ENCODE results near the gene RPN2.
A peak's percentile ranks its signal among the peaks of the same experiment; 100 is the strongest.

The RPN2 gene

GRCh38 chr20:37188787-37189186 lies 9.7 kb downstream of the RPN2 start:
- DNase-seq = no peak

DNA sequence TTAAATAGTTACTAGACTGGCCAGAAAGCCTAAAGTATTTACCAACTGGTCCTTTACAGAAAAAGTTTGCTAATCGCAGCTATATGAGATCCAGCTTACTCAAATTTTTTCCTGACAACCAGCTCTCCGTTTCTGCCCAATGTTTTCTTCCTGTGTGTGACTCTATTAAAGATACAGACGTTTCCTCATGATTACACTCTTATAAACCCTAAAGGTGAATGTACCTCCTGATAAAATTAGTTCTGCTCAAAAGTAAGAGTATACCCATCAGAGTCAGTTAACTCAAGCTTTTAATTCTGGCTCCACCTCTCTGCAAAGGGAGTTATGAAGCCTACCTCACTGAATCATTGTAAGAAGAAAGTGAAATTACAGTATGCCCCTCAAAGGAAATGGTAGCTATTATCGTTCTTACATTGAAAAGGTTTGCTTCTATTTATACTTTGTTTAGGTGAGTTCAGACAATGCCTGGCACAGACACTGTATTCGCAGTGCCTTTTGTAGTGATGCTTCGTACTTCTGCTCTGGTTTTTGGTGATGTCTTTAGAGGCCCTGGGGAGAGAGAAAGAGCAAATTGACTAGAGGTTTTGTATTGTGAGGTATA lies 10.4 kb downstream of the RPN2 start:
- DNase-seq = no peak

DNA sequence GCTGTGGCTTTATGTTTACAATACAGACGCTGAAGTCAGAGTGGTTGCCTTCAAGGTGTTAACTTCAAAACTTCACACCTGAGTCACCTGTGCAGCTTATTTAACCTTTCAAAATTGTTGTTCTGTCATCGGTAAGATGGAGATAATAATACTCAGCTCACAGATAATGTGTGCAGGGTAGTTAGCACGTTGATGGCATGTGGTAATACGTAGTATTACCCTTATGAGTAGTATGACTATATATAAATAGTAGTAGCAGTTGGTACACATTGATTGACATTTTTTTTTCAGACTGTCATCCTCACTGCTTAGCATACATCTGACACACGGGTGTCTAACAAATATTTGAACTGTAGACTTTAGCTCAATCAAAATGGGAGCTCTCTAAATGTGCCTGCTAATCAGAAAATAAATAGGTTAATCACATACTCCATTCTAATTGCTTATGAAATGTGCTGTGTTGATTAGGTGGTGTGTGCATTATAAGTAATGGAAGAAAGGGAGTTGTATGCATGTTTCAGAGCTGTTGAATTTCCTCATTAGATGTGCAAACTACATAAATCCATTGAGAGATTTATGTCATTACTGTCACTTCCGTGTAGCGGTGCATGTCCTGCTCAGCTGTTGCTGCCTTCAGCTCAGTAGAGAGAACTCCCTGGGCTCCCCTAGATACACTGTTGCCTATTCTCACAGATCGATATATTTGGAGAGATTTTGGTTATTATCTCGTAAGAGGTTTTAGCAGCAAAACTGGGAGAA lies 11.4 kb downstream of the RPN2 start:
- DNase-seq = no peak

- peak; percentile 80 to 89 for DNase-seq
These were observed 13.2 kb downstream of the RPN2 start for GRCh38 chr20:37192137-37192854.

DNA sequence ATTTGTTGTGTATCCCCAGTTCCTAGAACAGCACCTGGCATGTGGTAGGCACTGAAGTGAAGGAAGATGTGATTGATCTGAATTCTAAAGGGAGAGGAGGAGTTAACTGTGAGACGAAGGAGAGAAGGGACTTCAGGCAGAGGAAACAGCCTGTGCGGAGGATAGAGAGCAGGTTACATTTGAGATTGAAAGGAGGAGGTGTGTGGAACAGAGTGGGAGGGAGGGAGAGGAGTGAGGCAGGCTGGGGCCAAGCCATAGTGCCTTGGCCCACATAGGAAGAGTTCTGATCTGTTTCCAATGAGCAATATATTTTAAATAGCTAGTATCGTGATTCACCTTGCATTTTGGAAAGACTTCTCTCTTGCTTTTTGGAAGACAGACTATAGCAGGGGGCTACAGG lies 14.1 kb downstream of the RPN2 start:
- DNase-seq = no peak

DNA sequence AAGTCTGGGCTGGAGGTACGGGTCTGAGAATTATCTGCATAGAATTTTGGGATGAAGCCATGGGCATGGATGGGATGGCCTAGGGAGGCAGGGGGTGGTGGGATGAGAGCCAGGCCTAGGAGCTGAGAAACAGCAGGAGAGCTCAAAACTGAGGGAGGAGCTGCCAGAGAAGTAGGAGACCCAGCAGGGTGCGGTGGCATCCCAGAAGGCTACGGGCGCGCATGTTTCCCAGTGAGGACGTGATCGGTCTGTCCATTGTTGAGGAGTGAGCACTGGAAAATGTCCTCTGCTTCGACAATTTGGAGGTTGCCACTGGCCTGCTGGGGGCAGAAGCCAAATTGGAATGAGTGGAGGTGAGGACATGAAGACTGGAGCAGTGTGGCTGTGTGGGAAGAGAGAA lies 14.7 kb downstream of the RPN2 start:
- no peak for DNase-seq

GRCh38 chr20:37194621-37195417 lies 15.7 kb downstream of the RPN2 start:
- DNase-seq = no peak

GRCh38 chr20:37198932-37199660 lies 20.0 kb downstream of the RPN2 start:
- no peak for DNase-seq

GRCh38 chr20:37200376-37200775 lies 21.2 kb downstream of the RPN2 start:
- no peak for DNase-seq

- DNase-seq = no peak
These were observed 22.0 kb downstream of the RPN2 start for GRCh38 chr20:37200926-37201826.

GRCh38 chr20:37201827-37202162 lies 22.7 kb downstream of the RPN2 start:
- no peak for DNase-seq

DNA sequence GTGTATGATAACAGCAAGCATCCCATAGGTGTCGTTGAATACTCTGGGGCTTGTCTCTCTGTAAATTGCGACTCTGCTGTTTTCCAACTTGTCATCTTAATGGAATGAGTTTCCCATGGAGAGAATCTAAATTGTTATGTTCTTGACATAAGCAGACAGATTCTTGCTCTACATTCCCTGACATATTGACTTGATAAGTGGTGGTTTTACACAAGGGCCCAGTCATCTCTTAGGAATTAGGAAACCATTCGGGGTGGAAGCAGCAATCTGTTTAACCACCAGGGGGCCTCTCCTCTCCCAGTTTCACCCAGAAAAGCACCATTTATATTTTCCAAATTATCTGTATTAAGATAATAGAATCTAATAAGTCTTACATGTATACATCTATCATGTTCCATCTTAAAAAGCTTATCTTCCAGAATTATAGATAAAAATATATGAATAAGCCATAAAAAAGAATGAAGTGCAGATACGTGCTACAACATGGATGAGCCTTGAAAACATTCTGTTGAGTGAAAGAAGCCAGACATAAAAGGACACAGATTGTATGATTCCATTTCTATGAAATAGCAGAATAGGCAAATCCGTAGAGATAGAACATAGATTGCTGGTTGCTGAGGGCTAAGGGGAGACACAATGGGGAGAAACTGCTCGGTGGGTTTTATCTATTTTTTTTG lies 23.3 kb downstream of the RPN2 start:
- DNase-seq = peak; percentile 62 to 71

DNA sequence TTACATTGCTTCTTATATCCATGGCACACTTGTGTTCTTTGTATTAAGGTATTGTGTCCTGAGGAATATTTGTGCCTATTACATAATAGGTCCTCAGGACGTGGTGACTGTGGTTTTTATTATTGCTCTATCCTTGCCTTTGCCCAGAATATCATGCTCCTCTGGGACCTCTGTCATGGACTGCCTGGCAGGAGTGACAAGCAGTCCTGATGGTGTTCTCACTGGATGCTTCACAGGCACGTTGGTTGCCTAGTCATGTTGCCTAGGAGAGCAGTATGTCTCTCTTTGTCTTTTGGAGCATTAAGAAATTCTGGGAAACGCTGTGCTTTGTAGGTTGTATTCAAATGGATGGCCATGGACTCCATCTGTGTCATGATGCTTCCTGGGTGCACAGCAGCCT lies 24.9 kb downstream of the RPN2 start:
- no peak for DNase-seq

- DNase-seq = no peak
These were observed 26.0 kb downstream of the RPN2 start for GRCh38 chr20:37205130-37205529.

GRCh38 chr20:37205794-37206193 lies 26.7 kb downstream of the RPN2 start:
- no peak for DNase-seq

DNA sequence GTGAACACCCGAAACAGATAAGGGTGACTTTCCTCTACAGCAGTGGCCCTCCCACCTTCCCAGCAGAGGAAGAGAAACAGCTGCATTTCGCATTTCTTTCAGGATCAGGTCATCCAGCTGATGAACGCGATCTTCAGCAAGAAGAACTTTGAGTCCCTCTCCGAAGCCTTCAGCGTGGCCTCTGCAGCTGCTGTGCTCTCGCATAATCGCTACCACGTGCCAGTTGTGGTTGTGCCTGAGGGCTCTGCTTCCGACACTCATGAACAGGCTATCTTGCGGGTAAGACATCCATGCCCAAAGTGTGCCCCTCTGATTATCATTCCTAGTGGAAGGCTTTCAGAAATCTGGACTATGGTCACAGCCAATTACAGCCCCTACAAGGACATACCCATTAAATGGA lies 28.0 kb downstream of the RPN2 start:
- DNase-seq = no peak

DNA sequence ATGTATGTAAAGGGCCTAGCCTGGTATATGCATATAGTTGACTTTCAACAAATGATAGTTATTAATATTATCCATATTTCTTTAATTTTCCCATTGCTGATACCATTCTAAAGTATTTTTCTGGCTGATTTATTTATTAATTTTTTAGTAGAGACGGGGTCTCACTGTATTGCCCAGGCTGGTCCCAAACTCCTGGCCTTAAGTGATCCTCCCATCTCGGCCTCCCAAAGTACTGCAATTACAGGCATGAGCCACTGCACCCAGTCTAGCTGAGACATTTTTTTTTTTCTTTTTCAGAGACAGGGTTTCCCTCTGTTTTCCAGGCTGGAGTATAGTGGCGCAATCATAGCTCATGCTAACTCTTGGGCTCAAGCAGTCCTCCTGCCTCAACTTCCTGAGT lies 30.1 kb downstream of the RPN2 start:
- DNase-seq = no peak

DNA sequence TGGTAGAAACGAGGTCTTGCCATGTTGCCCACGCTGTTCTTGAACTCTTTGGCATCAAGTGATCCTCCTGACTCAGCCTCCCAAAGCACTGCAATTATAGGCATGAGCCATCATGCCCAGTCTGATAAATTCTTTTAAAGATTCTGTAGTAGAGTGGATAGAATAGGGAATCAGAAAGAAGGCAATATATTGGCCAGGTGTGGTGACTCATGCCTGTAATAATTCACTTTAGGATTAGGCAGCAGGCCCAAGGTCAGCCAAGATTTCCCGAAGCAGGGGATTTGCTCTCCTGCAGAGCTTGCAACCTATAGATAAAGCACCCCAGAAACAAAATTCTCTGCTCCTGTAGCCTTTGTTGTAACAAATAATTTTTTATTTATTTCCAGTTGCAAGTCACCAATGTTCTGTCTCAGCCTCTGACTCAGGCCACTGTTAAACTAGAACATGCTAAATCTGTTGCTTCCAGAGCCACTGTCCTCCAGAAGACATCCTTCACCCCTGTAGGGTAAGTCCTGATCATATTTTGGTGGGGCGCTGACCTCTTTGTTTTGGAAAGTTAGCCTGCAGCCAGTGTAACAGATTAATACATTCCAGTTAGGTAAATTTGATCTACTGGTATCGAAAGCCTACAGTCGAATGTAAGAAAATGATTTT lies 30.7 kb downstream of the RPN2 start:
- DNase-seq = no peak

- DNase-seq = no peak
These were observed 39.3 kb downstream of the RPN2 start for GRCh38 chr20:37218441-37218840.

GRCh38 chr20:37218976-37219375 lies 39.8 kb downstream of the RPN2 start:
- no peak for DNase-seq
